HUES6 (cell line): ENCODE measurements around the gene HEATR5A.
"Not testable (repeated sequence)": the region's sequence is repeated elsewhere in the genome, so short reads cannot be mapped to it uniquely, and the experiment has no call there.

Experiments
- H3K27ac ChIP-seq: 2 replicates; pipeline ENCODE4 v1.7.0; 2013; ENCODE audit warnings: low read depth, mild to moderate bottlenecking, low read length, inconsistent platforms
- H3K27me3 ChIP-seq: 2 replicates; pipeline ENCODE4 v1.6.1; 2013; ENCODE audit warnings: low read length; ENCODE audit not compliant: control insufficient read depth, insufficient read depth
- H3K36me3 ChIP-seq: 2 replicates; pipeline ENCODE4 v1.6.1; 2013; ENCODE audit warnings: low read length; ENCODE audit not compliant: control insufficient read depth, insufficient read depth
- H3K4me1 ChIP-seq: 2 replicates; pipeline ENCODE4 v1.6.1; 2013; ENCODE audit warnings: low read length; ENCODE audit not compliant: control insufficient read depth, insufficient read depth
- H3K4me3 ChIP-seq: 2 replicates; pipeline ENCODE4 v1.5.1; 2013; ENCODE audit warnings: low read depth, low read length
- H3K9ac ChIP-seq: one replicate; pipeline ENCODE4 v1.6.1; 2013; ENCODE audit warnings: mild to moderate bottlenecking, low read length
- H3K9me3 ChIP-seq: 2 replicates; pipeline ENCODE4 v1.6.1; 2013; ENCODE audit warnings: low read depth, low read length; ENCODE audit not compliant: control insufficient read depth, insufficient read depth

HEATR5A gene

DNA sequence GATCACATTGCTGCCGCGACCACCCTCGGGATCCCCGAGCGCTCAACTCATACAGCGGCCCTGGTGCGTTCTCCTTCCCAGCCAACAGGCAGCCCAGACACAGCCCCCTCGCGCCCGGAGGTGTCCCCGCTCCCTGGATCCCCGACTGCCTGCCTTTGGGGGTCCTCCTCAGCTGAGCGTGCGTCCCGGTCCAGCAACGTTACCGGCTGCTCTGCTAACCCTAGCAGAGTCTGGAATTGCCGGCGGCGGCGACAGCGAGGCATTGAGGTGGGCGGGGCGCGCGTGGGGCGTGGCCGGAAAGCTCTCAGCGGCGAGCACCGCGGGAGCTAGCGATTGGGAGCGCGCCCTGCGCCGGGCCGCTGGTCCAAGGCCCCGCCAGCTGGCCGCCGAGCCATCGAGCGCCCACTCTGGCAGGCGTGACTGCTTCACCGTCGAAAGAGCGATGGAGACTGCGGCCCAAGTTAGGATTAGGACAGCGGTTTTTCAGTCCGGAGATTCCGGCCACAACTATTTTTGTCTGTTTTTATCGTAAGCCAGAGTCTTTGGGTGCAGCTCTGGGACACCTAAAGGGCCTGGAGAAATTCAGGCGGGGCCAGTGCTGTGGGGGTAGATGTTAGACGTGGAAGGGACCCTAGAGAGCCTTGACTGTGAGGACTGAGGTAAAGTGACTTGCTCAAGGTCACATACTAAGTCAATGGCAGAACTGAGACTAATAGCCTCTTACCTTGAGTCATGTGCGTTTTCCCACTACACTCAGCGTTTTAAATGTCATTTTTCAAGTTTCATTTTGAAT, at the start of gene HEATR5A:
Gene HEATR5A, minus strand, starts transcription at position 232 of the 793 bp plus-strand sequence. CDS start 17,575 bp downstream, outside the sequence.
- Histone ChIP-seq H3K27ac (no peak within 1 kb of the TSS; the same call in 1 of the 2 replicates), H3K4me3 (peak within 1 kb of the TSS; percentile 97), H3K27me3 (no peaks in the 10 kb centered on the region), H3K9me3 (no peaks in the 10 kb centered on the region), H3K4me1 (peaks cover 8% of the 10 kb centered on the region), H3K9ac (peak within 1 kb of the TSS; percentile 86), H3K36me3 (no peaks in the 10 kb centered on the region)

DNA sequence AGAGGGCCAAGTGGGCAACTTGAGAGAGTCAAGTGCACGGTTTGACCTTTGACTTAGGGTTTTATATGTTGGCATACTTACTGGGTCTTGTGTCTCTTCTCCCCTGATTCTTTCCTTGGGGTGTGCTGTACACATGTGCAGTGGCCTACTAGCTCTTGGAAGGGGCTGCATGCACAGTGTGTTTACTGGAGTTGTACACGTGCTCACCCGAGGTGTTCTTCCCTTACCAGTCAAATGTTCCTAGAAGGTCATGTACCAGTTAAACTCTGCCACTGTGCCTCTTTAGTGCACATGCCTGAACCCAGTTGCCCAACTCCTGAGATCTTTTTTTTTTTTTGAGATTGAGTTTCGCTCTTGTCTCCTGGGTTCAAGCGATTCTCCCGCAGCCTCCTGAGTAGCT, 46.2 kb upstream of the HEATR5A start:
- Histone ChIP-seq H3K27me3 (no peaks in the 10 kb centered on the region), H3K9me3 (no peaks in the 10 kb centered on the region), H3K36me3 (no peaks in the 10 kb centered on the region), H3K27ac (no peak overlapping the region), H3K4me3 (no peak overlapping the region), H3K9ac (no peak overlapping the region), H3K4me1 (peaks cover 4% of the 10 kb centered on the region; the same call in 1 of the 2 replicates)

DNA sequence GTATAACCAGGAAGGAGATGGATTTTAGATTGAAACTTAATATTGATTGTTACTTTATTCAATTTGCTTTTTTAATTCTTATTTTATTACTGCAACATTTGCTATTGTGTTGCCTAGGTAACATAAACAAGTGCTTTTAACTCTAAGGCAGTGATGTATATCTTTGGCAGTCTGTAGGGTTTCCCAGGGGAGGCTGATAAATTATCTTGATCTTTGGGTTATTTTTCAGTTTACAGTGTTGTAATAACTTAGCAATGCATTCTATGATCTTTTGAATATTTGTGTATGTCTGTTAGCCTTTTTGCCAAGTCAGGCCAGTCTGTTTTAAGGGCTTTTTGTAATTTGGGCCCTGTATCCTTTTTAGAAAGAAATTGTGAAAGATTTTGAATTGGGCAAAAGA, 44.8 kb upstream of the HEATR5A start:
- Histone ChIP-seq H3K27me3 (no peaks in the 10 kb centered on the region), H3K4me3 (no peak overlapping the region)

DNA sequence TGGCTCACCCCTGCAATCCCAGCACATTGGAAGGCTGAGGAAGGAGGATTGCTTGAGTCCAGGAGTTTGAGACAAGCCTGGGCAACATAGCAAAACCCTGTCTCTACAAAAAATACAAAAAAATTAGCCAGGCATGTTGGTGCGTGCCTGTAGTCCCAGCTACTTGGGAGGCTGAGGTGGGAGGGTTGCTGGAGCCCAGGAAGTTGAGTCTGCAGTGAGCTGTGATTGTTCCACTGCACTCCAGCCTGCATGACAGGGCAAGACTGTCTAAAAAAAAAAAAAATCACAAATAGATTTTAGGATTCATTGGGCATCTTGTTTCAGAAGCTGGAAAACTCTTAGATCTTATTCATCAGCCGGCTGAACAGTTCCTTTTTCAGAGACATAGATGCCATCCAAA, 42.1 kb upstream of the HEATR5A start:
- H3K36me3 ChIP-seq, H3K27me3 ChIP-seq, H3K9ac ChIP-seq, H3K4me3 ChIP-seq, H3K9me3 ChIP-seq, H3K27ac ChIP-seq: not testable (repeated sequence)
- peaks cover 14% of the 10 kb centered on the region for H3K4me1 ChIP-seq

More for the DNA sequence above, 44.8 kb upstream of the HEATR5A start:
- no peaks in the 10 kb centered on the region for H3K9me3 ChIP-seq
- H3K4me1 ChIP-seq, result peaks cover 4% of the 10 kb centered on the region; the same call in 1 of the 2 replicates
- no peak overlapping the region for H3K27ac ChIP-seq
- no peaks in the 10 kb centered on the region for H3K36me3 ChIP-seq
- H3K9ac ChIP-seq, result no peak overlapping the region

DNA sequence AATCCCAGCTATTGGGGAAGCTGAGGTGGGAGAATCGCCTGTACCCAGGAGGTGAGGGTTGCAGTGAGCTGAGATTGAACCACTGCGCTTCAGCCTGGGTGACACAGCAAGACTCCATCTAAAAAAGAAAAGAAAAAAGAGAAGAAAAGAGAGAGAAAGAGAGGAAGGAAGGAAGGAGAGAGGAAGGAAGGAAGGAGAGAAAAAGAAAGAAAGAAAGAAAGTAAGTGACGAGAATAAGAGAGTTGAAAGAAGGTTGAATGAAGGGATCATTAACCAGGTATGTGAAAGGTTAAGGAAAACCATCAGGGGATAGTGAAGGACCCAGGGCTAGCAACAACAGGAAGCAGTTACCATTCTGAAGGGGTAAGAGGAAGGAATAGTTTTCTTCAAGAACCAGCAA, 41.2 kb upstream of the HEATR5A start:
- Histone ChIP-seq H3K36me3 (no peaks in the 10 kb centered on the region), H3K27me3 (no peaks in the 10 kb centered on the region), H3K4me1 (peaks cover 14% of the 10 kb centered on the region), H3K27ac (no peak overlapping the region), H3K9ac (no peak overlapping the region), H3K9me3 (no peaks in the 10 kb centered on the region), H3K4me3 (no peak overlapping the region)

DNA sequence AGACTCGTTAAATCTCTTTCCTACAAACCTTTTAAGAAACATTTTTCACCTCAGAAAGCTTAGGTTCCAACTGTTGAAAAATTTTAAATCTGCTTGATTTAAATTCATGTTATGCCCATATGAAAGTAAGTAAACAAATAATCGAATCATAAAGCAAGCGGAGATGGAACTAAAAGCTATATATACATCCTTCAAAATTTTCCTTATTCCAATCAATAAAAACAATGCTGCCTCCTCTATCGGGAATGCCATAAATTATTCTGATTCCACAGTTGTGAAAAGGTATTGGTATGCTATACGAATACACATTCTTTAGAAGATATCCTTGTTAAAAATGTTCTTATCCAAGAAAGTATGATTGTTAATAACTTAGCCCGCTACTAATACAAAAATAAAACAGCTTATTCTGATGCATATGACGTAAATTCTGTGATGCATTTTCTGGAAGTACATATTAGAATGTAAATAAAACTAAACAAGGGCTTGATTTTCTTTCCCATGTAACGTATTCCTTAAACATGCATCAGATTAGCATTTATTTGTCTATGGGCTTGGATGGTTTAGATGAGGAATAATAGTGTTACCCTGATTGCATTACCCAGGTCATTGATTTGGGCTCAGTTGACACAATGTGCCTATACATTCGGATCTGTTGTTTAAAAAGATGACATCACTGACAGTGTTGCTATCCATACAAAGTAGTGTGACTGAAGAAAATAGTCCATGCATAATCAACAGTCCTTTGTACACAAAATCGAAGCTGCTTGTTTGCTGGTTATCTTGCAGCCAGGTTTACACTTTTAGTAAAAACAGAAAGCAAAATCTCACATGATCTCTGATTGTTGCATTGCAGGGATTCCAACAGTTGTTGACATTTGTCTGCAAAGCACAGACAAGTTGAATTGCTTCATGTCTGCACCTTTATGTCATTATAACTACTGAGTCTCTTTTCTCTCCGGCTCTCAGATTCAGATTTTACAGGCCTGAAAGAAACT, 37.6 kb upstream of the HEATR5A start:
- H3K27ac ChIP-seq, result no peak overlapping the region
- peaks cover 14% of the 10 kb centered on the region for H3K4me1 ChIP-seq
- 0 out of 2 replicates have a peak, but pooled peaks cover under 1% of the 10 kb centered on the region for H3K36me3 ChIP-seq
- peak overlapping the region; percentile 81 for H3K4me3 ChIP-seq
- H3K9me3 ChIP-seq, result no peaks in the 10 kb centered on the region
- no peaks in the 10 kb centered on the region for H3K27me3 ChIP-seq
- no peak overlapping the region for H3K9ac ChIP-seq

DNA sequence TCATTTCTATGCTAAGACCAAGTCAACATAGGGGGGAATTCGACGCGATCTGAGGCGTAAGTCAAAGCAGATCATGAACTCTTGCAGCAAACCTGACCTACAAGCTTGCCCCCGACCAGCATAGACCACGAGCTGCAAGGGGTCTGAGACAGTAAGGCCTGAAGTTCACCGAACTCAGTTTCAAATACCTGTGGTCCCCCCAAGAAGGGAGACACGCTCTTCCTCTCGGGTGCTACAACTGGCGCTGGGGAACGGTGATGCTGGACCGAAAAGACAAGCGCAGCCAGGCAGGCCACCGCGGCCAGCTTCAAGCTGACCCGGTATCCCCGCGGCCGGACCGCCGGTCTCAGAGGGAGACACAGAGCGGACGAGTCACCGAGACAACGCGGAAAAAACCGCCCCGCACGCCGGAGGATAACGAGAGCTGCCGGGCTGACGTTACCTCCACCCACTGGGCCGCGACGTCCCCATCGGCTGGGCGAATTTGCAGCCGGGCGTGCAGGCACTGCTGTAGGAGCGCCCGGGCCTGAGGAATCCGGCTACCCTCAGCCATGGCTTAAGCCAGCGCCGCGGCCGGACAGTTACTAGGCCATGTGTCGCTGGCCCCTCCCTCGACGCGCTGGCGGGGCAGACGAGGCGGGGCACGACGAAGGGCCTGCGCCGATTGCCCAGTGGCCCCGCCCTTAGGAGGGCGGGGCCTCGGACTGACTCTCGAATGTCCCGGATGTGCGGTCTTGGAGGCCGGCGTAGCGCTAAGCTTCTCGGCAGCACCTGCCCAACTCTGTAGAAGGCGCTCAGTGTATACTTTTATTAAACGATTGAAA, 36.7 kb upstream of the HEATR5A start, which contains the start of gene DTD2:
Gene DTD2, minus strand, starts transcription at position 666 of the 824 bp plus-strand sequence. Its CDS starts 113 bp downstream, at position 553.
- Histone ChIP-seq H3K9ac (peak within 1 kb of the TSS; percentile 83), H3K4me1 (peaks cover 14% of the 10 kb centered on the region), H3K36me3 (peaks cover 8% of the 10 kb centered on the region; the same call in 1 of the 2 replicates), H3K4me3 (peak within 1 kb of the TSS; percentile 81), H3K27ac (peak within 1 kb of the TSS; percentile 61; the same call in 1 of the 2 replicates), H3K27me3 (no peaks in the 10 kb centered on the region), H3K9me3 (no peaks in the 10 kb centered on the region)

DNA sequence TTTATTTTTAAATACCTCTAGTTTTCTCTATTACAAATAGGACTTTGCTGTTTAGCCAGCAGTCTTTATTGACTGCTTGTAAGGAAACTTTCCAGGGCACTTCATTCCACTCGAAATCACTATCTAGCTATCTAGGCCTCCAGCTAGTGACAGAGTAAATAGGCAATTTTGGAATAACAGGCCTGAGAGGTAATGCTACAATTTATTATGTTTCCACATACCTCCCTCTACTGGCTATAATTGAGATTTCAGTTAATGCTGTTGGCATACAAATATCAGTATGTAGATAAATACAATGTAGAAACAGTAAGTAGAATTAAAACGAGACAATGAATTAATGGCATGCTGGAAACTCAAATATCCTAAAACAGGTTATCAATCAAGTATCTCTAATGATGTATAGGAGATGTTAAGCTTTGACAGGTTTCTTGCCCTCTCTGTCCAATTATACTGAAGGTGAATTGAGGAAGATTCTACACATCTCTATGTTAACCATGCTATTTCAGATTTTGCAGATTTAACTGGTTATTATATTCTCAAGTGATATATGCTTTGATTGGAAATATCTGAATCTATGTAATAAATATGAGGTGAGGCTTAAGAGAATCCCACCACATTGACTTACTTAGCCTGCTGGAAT, 29.7 kb upstream of the HEATR5A start:
- no peak overlapping the region for H3K9ac ChIP-seq
- H3K27ac ChIP-seq, result no peak overlapping the region
- H3K27me3 ChIP-seq, result no peaks in the 10 kb centered on the region
- no peaks in the 10 kb centered on the region for H3K4me1 ChIP-seq
- peaks cover 31% of the 10 kb centered on the region for H3K36me3 ChIP-seq
- no peaks in the 10 kb centered on the region for H3K9me3 ChIP-seq
- no peak overlapping the region for H3K4me3 ChIP-seq

DNA sequence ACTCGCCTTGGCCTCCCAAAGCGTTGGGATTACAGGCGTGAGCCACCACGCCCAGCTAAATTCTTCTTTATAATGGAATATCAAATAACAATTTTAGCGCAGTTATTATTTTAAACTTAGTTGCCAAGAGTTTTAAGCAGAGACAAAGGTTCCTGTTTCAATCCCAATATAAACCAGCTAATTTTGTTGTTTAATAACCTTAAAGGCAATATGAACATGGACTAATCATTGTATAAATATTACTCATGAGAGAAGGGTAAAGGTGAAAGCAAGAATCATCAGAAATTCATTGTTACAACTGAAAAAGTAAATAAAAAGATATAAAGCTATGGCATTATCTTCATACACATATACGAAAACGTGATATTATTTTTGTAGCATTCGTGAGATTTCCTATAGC, 28.8 kb upstream of the HEATR5A start:
- Histone ChIP-seq H3K27me3 (no peaks in the 10 kb centered on the region), H3K9ac (no peak overlapping the region), H3K9me3 (no peaks in the 10 kb centered on the region), H3K4me3 (no peak overlapping the region), H3K36me3 (peaks cover 31% of the 10 kb centered on the region), H3K27ac (no peak overlapping the region), H3K4me1 (no peaks in the 10 kb centered on the region)

DNA sequence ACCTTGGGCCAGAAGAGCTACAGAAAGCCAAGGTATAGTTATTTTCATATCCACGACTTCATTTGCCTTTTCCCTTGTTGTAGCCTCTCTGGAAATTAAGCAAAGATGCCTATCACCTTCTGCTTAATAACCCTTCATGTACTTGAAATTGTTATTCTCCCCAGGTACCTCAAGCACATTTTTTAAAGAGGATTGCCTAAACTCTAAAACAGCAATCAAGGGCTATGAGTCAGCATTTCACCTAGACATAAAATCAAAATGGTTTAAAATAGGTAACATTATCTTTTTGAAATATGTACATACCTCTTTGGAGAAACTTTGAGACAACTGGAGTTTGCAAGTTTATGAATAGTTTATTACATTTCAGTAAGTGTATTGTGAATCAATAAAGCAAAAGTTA, 25.4 kb upstream of the HEATR5A start:
- no peak overlapping the region for H3K9ac ChIP-seq
- H3K4me1 ChIP-seq, result no peaks in the 10 kb centered on the region
- no peak overlapping the region for H3K4me3 ChIP-seq
- no peaks in the 10 kb centered on the region for H3K9me3 ChIP-seq
- H3K36me3 ChIP-seq, result peaks cover 14% of the 10 kb centered on the region; the same call in 1 of the 2 replicates
- no peak overlapping the region for H3K27ac ChIP-seq
- H3K27me3 ChIP-seq, result no peaks in the 10 kb centered on the region
